Stomach (tissue), 4 donors: ENCODE measurements around the gene CNP.

Source experiments
- CTCF ChIP-seq, 7 experiments: fragments of 450-650 bp in 4 of 7; fragments of 200-600 bp in 3 of 7; sonication (generic) in 3 of 7; IDR thresholded peaks; one replicate each; pipeline ENCODE4 v1.5.1; 2016 to 2019; ENCODE audit warnings: antibody characterized with exemption in 7 of 7, control low read depth in 2 of 7, mild to moderate bottlenecking in 1 of 7
- EP300 ChIP-seq: sonication (generic); formaldehyde crosslinking; IDR thresholded peaks from one replicate; pipeline ENCODE4 v1.6.1; 2017; ENCODE audit warnings: antibody characterized with exemption
- POLR2A ChIP-seq, 4 donors: fragments of 450-650 bp; IDR thresholded peaks; one replicate each; pipeline ENCODE4 v1.6.1; 2016; ENCODE audit warnings: antibody characterized with exemption in 4 of 4, control low read depth in 2 of 4, mild to moderate bottlenecking in 1 of 4, moderate library complexity in 1 of 4
- POLR2AphosphoS5 ChIP-seq, 3 donors: sonication (generic); formaldehyde crosslinking; IDR thresholded peaks; one replicate each; pipeline ENCODE4 v1.6.1; 2016; ENCODE audit warnings: antibody characterized with exemption in 3 of 3

GRCh38 chr17:41977991-41978390 lies 11.4 kb downstream of the CNP start:
- TF ChIP-seq POLR2A (IDR thresholded peaks at IDR 0.05) (no peak), POLR2AphosphoS5 (IDR thresholded peaks at IDR 0.05) (no peak), CTCF (IDR thresholded peaks at IDR 0.05) (no peak), EP300 (no peak)
